HepG2 (cell line): ENCODE data around the gene PPP1R8. TPM values are rescaled to one million over a fixed set of nuclear protein-coding genes. Genes with fewer than 3 reads are reported as not detected.
A peak's percentile ranks its signal among the peaks of the same experiment; 100 is the strongest.

Experiments
- BCL6 ChIP-seq: IDR thresholded peaks from 2 replicates; pipeline ENCODE4 v1.6.1; 2016; ENCODE audit warnings: missing genetic modification reagents, missing compliant biosample characterization
- EEA1 ChIP-seq: sonication (generic); formaldehyde crosslinking; IDR thresholded peaks from 2 replicates; pipeline ENCODE4 v1.5.1; 2020; ENCODE audit warnings: mild to moderate bottlenecking, missing genetic modification reagents, borderline replicate concordance
- ZNF160 ChIP-seq: sonication (generic); formaldehyde crosslinking; IDR thresholded peaks from 2 replicates; pipeline ENCODE4 v1.8.0; 2022; ENCODE audit warnings: mild to moderate bottlenecking, inconsistent platforms, missing genetic modification reagents
- ZNF598 ChIP-seq: sonication (generic); formaldehyde crosslinking; IDR thresholded peaks from 2 replicates; pipeline ENCODE4 v1.5.1; 2020; ENCODE audit warnings: mild to moderate bottlenecking, missing genetic modification reagents, borderline replicate concordance
- polyA plus RNA-seq, 8 experiments: library from polyadenylated mRNA; depleted of rRNA in 3 of 8; stranded (reverse) in 7 of 8; unstranded in 1 of 8; fragments of >200 nt; fragmentation: Illumina TruSeq in 4 of 8; extraction: Trizol in 4 of 8; gene quantifications; 2 replicates each; pipeline versions ENCODE4 v1.2.1 to v1.2.3, GENCODE V29; 2011 to 2016; ENCODE audit warnings: low read depth in 4 of 8, missing spikeins in 1 of 8, mixed read lengths in 1 of 8; ENCODE audit not compliant: insufficient read depth in 1 of 8
- total RNA-seq, 5 experiments: library from RNA; depleted of rRNA; stranded (reverse); fragments of >200 nt; fragmentation: Illumina TruSeq; extraction: Trizol; gene quantifications; 2 replicates each; pipeline ENCODE4 v1.2.3, GENCODE V29; 2016; ENCODE audit warnings: low read depth in 1 of 5
- TF ChIP-seq, protein P1 (sequence below): sonication (generic); formaldehyde crosslinking; IDR thresholded peaks from 2 replicates; pipeline ENCODE4 v1.4.0; 2020; ENCODE audit warnings: mild to moderate bottlenecking, missing genetic modification reagents, borderline replicate concordance

Gene PPP1R8
- total and polyA plus RNA-seq, 2 of the 13 experiments (the other 11 are each of a cell fraction or from before 2014, with no cell fraction given) = 38.3 to 62.2 TPM

DNA sequence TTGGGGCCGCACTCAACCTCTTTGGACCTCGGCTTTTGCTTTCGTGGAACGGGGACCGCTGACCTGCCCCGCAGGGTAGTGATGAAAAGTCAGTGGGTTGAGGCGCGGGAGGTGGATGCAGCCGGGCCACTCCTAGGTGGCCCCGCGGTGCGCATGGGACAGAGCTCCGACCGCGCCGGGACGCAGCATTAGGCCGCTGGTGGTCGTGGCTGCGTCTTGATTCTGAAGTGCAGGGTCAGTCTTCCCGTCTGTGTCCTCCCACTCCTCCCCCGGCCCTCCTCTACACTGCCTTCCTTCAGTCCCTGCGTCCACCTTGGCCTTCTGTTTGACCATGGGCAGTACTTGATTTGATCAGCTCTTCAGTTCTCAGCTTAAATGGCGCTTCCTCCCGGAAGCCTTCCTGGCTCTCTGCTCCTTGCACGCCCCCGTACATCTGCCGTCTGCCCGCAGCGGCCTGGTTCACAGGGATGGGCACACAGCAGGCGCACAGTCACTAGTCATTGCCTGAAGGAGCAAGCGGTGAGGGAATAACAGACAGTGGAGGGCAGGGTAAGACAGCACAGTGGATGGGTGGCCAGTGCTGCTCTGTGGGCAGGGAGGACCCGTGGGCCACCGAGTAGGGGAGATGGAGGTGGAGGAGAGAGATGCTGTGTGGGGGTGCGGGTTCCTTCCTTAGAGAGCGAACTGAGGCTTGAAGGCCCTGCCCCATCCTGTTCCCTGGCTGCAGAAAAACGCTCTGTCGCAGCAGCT is 42.4 kb downstream of the PPP1R8 start (continued):
- TF ChIP-seq, protein P1, sequence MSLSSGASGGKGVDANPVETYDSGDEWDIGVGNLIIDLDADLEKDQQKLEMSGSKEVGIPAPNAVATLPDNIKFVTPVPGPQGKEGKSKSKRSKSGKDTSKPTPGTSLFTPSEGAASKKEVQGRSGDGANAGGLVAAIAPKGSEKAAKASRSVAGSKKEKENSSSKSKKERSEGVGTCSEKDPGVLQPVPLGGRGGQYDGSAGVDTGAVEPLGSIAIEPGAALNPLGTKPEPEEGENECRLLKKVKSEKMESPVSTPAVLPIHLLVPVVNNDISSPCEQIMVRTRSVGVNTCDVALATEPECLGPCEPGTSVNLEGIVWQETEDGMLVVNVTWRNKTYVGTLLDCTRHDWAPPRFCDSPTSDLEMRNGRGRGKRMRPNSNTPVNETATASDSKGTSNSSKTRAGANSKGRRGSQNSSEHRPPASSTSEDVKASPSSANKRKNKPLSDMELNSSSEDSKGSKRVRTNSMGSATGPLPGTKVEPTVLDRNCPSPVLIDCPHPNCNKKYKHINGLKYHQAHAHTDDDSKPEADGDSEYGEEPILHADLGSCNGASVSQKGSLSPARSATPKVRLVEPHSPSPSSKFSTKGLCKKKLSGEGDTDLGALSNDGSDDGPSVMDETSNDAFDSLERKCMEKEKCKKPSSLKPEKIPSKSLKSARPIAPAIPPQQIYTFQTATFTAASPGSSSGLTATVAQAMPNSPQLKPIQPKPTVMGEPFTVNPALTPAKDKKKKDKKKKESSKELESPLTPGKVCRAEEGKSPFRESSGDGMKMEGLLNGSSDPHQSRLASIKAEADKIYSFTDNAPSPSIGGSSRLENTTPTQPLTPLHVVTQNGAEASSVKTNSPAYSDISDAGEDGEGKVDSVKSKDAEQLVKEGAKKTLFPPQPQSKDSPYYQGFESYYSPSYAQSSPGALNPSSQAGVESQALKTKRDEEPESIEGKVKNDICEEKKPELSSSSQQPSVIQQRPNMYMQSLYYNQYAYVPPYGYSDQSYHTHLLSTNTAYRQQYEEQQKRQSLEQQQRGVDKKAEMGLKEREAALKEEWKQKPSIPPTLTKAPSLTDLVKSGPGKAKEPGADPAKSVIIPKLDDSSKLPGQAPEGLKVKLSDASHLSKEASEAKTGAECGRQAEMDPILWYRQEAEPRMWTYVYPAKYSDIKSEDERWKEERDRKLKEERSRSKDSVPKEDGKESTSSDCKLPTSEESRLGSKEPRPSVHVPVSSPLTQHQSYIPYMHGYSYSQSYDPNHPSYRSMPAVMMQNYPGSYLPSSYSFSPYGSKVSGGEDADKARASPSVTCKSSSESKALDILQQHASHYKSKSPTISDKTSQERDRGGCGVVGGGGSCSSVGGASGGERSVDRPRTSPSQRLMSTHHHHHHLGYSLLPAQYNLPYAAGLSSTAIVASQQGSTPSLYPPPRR (CRISPR knock-in tag) = 0 out of 2 replicates have a peak, but pooled peaks have one; percentile 30
- TF ChIP-seq ZNF160 (CRISPR knock-in tag) = peak; percentile 27; the same call in 1 of the 2 replicates
- no peak for TF ChIP-seq EEA1 (CRISPR knock-in tag)
- TF ChIP-seq BCL6 (CRISPR knock-in tag) = peak; percentile 44; the same call in 1 of the 2 replicates
- TF ChIP-seq ZNF598 (CRISPR knock-in tag) = no peak
